HG02840 (cell line): ENCODE measurements around the gene AKAP17A.
"Not testable (repeated sequence)": the region's sequence is repeated elsewhere in the genome, so short reads cannot be mapped to it uniquely, and the experiment has no call there.

ENCODE experiments used
- ATAC-seq: cut with Tn5 transposase; IDR thresholded peaks from one replicate; pipeline ENCODE4 v1.9.1; 2021; ENCODE audit warnings: mild to moderate bottlenecking, moderate library complexity, moderate number of reproducible peaks; ENCODE audit not compliant: unreplicated experiment, low FRiP score

AKAP17A gene

GRCh38 chrX:1601051-1601767, 9.8 kb downstream of the AKAP17A start:
- no peak for ATAC-seq

DNA sequence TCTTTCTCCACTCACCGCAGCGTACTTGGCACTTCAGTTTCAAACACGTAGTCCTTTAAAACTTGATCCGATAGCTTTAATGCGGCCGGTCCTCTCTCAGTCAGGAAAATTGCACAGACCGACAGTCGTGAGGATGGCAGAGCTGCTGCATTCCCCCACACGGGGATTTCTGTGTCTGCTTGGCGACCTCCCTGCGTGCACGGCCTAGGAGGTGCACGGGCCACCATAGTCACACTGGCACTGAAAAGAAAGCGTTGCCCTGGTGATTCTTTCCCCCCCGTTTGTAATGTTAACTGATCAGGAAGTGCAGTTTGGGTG, 10.3 kb downstream of the AKAP17A start:
- no peak for ATAC-seq

DNA sequence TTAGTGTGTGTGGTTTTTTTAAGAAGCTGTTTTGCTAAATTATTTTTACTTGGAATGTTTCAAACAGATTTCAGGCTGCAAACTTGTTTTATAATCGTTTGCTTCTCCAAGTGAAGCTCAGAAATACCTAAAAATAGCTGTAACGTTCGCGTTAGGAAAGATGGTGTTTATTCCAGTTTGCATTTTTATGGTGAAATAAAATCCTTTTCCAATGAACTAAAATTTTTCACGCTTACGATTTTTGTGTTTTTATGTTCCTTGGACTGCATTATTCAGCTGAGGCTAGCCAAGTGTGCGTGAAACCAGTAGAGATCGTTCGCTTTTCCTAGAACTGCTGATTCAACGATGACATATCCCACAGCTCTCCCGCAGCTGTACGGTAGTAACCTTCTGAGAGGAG, 10.9 kb downstream of the AKAP17A start:
- ATAC-seq = no peak

DNA sequence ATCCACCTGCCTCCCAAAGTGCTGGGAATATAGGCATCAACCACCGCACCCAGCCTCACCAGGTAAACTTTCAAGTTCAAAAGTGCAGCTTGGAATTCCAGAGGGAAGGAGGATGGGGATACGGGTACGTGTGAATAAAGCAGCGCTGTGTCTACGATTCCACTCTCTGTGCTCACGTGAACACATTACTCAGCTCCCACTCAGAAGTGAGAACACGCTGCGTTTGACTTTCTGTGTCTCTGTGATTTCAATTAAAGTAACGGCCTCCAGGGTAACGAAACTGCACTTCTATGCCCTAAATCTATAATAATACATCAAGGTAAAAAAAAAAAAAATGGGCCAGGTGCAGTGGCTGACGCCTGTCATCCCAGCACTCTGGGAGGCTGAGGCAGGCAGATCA, 15.1 kb downstream of the AKAP17A start:
- no peak for ATAC-seq

DNA sequence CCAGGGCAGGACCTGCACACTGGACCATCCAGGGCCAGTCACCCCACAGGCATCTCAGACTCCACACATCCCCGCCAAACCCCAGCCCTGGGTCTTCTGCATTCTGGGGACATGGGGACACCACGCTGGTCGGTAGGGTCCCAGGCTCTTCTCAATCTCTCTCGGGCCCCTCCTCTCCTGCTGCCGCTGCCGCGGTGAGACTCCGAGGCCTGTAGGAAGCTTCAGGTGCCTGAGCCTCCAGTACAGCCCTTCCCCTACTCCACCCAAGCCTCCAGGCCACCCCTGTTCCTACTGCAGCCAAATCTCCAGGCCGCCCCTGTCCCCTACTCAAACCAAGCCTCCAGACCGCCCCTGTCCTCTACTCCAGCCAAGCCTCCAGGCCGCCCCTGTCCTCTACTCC, 17.9 kb downstream of the AKAP17A start:
- ATAC-seq = no peak

DNA sequence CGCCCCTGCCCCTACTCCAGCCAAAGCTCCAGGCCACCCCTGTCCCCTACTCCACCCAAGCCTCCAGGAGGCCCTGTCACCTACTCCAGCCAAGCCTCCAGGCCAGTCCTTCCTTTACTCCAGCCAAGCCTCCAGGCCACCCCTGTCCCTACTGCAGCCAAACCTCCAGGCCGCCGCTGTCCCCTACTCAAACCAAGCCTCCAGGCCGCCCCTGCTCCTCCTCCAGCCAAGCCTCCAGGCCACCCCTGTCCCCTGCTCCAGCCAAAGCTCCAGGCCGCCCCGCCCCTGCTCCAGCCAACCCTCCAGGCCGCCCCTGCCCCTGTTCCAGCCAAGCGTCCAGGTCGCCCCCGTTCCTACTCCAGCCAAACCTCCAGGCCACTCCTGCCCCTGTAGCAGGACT, 18.4 kb downstream of the AKAP17A start:
- no peak for ATAC-seq

- ATAC-seq = no peak
These were observed 18.8 kb downstream of the AKAP17A start for GRCh38 chrX:1610166-1610565.

GRCh38 chrX:1610736-1611135, 19.3 kb downstream of the AKAP17A start:
- no peak for ATAC-seq

- no peak for ATAC-seq
These were observed 21.4 kb downstream of the AKAP17A start for GRCh38 chrX:1612641-1613286.

GRCh38 chrX:1614927-1615326, 23.5 kb downstream of the AKAP17A start, which contains the start of gene ASMT:
ASMT (plus strand) TSS chrX:1615059; CDS start chrX:1615200, 141 bp downstream.
- ATAC-seq = no peak

DNA sequence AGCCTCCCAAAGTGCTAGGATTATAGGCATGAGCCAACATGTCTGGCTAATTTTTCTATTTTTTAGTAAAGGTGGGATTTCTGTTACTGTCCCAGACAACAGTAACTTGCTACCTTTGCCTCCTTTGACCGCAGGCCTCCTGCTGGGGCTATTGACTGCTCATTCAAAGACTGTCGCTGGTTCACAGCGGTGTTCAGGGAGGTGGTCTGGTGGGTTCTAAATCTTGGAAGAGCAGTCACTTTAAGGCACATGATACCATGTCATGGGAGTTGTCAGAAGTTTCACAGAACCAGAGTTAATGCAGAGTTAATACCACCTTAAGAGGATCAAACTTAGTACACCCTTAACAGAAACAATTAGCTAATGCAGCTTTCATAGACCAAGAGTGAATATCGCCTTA, 27.3 kb downstream of the AKAP17A start:
- no peak for ATAC-seq

DNA sequence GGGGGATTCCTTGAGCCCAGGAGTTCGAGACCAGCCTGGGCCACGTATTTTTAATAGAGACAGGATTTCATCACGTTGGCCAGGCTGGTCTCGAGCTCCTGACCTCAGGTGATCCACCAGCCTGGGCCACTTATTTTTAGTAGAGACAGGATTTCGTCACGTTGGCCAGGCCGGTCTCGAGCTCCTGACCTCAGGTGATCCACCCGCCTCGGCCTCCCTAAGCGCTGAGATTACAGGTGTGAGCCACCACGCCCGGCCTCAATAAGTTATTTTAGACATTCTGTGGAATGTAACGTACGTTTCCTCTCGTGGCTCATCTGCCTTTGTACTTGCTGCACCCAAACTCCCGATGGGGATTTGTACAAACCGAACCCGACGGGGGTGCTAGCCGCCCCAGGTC, 32.3 kb downstream of the AKAP17A start:
- ATAC-seq = no peak

- not testable (repeated sequence) for ATAC-seq
These were observed 32.9 kb downstream of the AKAP17A start for GRCh38 chrX:1624158-1624860.

DNA sequence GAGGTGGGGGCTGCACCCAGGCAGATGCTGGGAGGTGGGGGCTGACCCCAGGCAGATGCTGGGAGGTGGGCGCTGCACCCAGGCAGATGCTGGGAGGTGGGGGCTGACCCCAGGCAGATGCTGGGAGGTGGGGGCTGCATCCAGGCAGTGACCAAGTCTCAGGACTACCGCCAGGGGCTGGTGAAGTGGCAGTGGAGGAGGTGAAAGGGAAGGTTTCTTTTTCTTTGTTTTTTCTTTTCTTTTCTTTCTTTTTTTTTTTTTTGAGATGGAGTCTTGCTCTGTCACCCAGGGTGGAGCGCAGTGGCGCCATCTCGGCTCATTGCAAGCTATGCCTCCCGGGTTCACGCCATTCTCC, 33.4 kb downstream of the AKAP17A start:
- ATAC-seq = not testable (repeated sequence)

DNA sequence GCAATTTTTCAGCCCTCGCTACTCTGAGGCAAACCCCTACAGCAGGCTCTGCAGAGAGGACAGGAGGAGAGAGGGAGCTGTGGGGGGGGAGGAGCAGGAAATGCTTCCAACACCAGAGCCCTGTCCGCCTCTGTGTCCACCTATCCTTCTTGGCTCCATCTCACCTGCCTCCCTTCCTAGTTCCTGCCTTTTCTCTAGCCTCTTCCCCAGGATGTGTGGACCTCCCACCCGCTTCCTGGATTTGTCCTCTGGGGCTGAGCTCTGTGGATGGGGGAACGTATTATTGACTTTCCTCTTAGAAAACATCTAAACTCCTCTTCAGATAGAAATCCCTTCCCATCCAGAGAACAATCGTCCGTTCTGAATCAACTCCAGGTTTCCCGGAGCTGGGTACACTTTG, 37.8 kb downstream of the AKAP17A start:
- ATAC-seq = no peak

GRCh38 chrX:1646009-1646408, 54.6 kb downstream of the AKAP17A start:
- ATAC-seq = no peak

DNA sequence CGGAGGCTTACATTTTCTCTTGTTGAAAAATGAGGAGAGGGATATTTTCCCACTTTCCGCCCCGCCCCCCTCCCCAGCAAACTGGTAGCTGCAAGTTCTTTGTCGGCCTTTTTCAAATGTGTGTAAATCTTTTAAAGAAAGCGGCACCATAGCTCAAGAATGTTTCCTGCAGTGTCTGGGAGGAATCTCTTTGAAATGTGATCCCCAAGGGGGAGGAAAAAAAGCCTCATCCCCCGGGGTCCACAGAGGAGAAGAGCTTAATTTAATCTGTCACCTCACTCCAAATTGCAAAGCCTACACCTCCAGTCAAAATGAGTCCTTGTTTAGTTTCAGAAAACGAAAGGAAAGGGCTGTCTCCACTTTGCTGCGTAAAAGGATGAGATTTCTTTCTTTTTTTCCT, 58.2 kb downstream of the AKAP17A start:
- ATAC-seq = no peak
